NCI-H2029 (cell line): ENCODE data around the gene TTC33.
"Not testable (repeated sequence)": the region's sequence is repeated elsewhere in the genome, so short reads cannot be mapped to it uniquely, and the experiment has no call there.

Experiments used
- DNase-seq: peaks from one replicate; lab custom pipeline; 2025; lab: John Stamatoyannopoulos, UW

The TTC33 gene

GRCh38 chr5:40607202-40607601 is 148.6 kb downstream of the TTC33 start:
- DNase-seq, result no peak

DNA sequence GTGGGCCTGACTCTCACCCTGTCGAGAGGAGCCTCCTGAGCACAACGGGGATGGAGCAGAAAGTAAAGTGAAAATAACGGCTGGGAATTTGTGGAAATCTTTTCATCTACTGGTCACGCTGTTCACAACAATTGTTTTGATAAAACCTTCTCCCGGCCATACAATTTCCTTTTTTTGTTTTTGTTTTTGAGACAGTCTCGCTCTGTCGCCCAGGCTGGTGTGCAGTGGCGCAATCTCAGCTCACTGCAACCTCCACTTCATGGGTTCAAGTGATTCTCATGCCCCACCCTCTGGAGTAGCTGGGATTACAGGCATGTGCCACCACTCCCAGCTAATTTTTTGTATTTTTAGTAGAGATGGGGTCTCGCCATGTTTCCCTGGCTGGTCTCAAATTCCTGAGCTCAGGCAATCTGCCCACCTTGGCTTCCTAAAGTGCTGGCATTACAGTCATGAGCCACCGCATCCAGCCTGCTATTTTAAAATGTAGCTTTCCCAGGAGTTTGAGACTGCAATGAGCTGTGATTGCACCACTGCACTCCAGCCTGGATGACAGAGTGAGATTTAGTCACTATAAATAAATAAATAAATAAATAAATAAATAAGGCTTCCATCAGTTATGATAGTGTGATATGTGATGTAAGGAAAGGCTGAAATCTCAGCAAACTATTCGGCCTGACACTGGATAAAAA is 149.5 kb downstream of the TTC33 start:
- DNase-seq, result no peak

- no peak for DNase-seq
These were observed 150.3 kb downstream of the TTC33 start for GRCh38 chr5:40605295-40605958.

- no peak for DNase-seq
These were observed 152.4 kb downstream of the TTC33 start for GRCh38 chr5:40603378-40603777.

DNA sequence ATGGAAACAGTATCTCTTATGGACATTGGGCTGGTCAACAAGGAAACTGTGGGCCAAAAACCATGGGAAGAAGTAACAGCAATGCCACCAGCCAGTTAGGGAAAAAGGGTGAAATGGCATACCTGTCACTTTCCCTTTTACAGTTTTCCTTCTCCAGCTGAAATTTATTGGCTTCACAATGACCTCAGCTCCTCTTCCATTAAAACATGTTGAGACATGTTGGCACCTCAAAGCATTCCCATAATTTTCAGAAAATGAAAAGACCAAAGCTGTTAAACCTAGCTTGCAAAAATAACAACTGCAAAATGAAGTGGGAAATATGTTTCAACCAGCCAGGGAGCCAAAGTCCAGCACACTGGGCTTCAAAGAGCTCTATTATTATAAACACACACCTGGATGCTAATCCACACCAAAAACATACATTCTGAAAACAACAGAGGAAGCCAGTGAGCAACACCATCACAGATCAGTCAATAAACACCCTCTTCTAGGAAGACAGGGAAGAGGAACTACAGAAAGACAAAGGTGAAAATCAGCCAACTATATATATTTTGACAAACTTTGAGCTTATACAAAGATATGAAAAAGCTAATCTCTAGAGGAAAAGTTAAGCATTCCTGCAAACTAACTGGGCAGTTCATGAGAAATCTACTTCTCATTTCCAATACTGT is 154.4 kb downstream of the TTC33 start:
- DNase-seq, result no peak

DNA sequence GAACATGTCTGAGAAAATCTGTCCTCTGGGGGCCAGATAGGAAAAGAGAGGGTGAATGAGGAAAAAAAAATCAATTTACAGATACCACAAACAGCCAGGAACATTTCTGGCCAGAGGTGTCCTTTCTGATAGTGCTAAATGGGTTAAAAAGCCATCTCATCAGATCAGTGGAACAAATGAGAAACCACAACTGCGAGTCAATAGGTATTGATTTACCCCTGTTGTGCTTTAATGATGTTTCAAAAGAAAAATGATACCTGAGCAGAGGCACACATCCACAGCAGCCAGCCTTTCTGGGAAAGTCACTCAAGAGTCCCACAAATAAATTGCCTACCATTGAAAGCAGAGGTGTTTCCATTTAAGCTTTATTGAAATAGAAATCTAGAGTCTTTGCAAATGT is 155.4 kb downstream of the TTC33 start:
- no peak for DNase-seq

DNA sequence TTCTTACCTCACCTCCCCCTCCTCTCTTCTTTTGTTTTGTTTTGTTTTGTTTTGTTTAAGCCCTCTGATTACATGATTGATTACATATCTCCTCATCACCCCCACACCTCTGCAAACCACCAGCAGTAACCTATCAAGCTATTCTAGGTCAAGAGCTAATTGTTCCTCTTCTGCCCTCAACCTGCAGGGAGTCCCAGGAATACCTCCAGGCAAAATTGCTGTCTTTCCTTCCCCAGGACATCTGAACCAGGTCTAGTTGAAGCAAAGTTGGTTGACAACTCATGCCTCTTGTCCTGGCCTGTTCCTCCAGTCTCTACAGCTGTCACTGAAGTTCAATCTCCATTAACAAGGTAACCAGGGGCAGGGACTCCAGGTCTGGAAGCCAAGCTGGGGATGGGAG is 156.1 kb downstream of the TTC33 start:
- no peak for DNase-seq

DNA sequence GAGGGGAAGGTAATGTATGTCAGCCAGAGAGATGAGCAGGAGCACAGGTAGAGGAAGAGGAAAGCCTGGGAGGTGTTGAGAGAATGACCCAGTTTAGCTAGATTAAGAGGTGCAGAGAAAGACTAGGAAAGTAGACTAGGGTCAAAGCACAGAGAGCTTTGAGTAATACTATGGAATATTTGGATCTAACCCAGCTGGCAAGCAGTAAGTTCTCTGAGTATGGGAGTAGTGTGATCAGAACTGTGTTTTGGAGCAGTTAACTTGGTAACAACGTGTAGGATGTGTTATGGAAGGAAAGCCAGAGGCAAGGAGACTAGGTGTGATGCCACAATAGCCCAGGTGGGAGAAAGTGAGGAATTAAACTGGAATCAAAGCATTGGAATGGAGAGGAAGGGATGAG is 160.9 kb downstream of the TTC33 start:
- DNase-seq, result no peak

- not testable (repeated sequence) for DNase-seq
These were observed 163.9 kb downstream of the TTC33 start for GRCh38 chr5:40591727-40592396.

DNA sequence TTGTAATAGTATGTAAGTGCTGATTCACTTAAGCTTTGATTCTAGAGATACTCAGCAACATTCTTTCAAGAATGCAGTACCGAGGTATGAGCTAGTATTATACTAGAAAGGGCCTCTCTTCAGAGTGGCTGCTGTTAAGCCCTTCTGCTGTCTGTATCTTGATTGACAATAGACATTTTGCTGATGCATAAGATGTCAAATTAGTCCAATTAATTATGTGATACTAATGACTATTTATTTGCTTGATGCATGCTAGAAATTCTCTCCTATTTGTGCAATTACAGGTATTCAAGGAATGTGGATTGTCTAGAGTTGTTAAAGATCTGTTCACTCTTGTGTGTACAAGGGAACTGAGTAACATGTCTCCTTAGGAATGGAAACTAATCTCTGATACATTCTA is 168.4 kb downstream of the TTC33 start:
- no peak for DNase-seq

- DNase-seq, result no peak
These were observed 170.1 kb downstream of the TTC33 start for GRCh38 chr5:40585537-40586267.

DNA sequence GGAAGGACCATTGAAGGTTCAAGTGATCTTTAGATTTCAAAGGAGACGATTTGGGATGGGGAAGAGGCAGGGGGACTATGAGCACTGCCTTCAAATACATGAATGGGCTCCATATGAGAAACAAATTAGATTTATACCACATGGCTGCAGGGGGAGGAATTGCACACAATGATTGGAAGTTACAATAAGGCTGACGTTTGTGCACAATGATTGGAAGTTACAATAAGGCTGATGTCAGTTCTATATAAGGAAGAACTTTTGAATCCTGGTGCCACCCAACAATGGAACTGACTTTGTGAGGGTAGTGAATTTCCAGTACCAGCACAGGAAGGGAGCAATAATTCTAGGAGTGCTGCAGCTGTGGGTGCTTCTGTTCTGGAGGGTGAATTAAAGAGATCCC is 171.7 kb downstream of the TTC33 start:
- DNase-seq, result no peak

GRCh38 chr5:40578501-40579451 is 177.0 kb downstream of the TTC33 start:
- no peak for DNase-seq

DNA sequence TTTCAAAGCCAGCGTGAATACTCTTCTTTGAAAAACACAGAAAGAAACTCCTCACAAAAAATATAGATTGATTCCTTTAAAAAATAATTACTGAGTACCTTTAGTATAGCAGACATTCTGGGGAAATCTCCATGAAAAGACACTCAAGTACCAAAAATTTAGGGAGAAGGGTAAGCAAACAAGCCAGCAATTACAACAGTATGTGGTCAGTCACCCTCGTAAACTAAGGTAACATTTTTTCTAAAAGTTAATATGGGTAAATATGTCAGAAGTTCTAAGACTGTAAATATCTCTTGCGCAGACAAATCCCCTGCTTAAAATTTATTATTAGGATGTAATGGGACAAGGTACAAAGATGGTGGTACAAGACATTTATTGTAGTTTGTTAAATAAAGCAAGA is 178.0 kb downstream of the TTC33 start:
- DNase-seq, result no peak

DNA sequence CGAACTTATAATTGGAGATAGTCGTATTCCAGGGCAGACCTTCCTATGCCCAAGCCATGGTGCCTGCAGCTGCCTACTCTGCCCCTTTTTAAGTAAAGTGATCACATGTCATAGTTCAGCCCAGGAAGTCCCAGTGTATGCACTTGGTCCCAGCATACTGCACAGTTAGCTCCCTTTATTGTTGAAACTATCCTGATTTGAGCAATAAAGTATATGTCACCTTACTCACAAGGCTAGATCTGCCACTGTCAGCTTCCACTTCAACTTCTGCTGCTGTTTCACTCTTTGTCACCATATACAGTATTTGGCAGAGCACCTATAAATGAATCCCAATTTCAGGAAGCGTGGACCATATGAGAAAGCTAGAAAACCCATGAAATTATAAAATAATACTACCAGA is 179.8 kb downstream of the TTC33 start:
- DNase-seq, result no peak

GRCh38 chr5:40575411-40575810 is 180.3 kb downstream of the TTC33 start:
- no peak for DNase-seq

DNA sequence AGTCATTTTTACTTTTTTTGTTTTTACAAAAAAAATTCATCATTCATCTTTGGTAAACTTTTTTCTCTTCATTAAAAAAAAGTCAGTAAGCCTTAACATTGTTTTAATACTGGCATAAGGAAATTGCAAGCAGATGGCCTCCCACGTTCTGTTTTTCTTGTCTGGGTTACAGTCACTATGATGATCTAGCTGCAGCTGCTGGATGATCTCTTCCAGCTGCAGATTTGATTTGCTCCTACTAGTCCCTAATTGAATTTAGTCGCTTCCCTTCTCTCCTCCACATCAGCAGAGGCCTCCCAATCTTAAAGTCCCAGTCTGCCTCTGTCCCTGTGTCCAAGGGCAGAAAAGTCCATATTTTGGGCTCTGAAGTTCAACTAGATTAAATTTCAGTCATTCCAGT is 182.8 kb downstream of the TTC33 start:
- DNase-seq, result no peak

DNA sequence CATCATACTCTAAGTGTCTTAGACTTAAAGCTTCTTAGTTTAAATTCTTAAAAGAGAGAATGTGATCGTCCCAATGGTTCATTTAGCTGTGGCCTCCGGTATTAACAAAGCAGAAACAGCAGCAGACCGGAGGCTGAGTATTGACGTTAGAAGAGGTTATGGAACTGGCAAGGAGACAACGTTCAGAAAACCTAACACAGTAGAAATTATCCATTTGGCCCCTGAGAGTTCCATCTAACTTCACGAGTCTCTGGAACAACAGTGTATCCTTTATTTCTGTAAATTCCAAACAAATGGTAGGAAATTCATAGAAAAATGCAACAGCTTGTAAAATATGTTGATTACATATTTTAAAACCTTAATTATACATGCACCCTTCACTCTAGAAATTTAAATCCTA is 183.4 kb downstream of the TTC33 start:
- no peak for DNase-seq

DNA sequence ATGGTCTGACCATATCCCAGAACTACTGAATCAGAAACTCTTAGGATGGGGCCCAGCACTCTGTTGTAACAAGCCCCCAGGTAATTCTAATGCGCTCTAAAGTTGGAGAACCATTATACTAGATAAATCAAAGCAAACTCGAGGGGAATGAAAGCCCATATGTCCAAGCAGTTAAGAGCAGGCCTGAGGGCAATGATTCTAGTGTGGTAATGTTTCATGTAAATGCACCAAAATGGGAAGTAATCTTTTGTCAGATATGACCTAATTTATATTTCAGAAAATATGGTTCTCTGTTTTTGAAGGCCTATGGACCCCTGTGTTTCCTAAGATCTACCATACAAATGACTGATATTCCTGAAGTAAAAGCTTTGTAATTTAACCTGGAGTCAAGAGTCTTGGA is 184.0 kb downstream of the TTC33 start:
- DNase-seq, result no peak

DNA sequence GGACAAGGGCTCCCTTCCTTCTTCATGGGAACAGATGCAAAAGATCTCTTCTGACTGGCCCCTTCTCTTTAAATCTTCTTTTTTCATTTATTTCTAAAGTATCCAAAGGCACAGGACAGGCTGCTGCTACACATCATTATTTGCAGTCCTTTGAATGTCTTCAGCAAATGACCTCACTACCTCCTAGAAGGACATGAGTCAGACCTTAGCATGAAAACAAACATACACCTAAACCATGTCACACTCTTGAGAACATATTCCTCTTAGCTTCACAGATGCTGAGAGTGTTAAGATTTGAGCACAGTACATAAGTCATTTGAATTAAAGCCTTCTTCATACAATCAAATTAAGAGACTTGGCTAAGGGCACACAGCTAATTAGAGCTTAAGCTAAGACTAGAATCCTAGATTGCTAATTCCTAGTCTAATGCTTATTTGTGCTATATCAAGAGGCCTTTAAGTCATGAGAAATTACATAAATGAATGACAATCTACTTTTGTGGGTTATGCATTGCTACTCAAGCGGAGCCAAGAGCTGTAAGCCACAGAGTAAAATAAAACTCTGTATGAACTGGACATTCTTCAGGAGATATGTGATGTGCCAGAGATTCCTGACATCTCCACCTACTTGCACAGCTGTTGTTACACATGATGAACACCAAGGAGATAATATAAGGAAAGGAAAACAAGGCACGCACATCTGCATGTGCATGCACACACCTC is 185.2 kb downstream of the TTC33 start:
- no peak for DNase-seq
